Endometrium (tissue), 2 donors: ENCODE measurements around the gene DOHH.

Experiments used
- FAIRE-seq: peaks from 2 replicates; lab custom pipeline; 2012; peaks lifted over from hg19 to GRCh38; lab: Jason Lieb, UNC
- donor health status: control.
- donor health status: control.

Gene DOHH

GRCh38 chr19:3503036-3503572, 2.6 kb upstream of the DOHH start:
- no peak for FAIRE-seq

- no peak for FAIRE-seq
These were observed 1.3 kb upstream of the DOHH start for GRCh38 chr19:3501780-3502179.

GRCh38 chr19:3499738-3500428, 591 bp downstream of the DOHH start:
- no peak for FAIRE-seq

DNA sequence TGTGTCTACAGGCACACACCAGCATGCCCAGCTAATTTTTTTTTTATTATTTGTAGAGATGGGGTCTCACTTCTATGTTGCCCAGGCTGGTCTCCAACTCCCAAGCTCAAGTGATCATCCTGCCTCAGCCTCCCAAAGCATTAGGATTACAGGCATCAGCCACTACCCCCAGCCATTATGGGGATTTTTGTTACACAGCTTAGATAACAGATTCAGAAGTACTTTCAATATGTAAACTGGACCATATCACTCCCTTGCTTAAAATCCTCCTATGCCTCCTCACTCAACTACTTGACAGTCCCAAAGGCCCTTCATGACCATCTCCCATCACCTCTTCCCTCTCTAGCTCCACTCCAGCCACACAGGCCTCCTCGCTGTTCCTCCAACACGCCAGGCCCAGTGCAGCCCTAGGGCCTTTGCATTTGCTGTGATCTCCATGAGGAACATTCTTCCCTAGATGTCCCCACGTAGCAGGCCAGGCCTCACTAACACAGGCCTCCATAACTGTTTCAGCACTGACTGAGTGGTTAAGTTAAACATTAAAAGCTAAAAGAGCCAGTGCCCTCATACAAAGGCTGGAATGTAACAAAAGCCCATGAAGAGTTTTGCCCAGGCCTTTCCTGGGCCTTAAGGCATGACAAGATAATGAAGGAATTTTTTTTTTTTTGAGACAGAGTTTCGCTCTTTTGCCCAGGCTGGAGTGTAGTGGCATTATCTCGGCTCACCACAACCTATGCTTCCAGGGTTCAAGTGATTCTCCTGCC, 2.5 kb downstream of the DOHH start:
- no peak for FAIRE-seq

DNA sequence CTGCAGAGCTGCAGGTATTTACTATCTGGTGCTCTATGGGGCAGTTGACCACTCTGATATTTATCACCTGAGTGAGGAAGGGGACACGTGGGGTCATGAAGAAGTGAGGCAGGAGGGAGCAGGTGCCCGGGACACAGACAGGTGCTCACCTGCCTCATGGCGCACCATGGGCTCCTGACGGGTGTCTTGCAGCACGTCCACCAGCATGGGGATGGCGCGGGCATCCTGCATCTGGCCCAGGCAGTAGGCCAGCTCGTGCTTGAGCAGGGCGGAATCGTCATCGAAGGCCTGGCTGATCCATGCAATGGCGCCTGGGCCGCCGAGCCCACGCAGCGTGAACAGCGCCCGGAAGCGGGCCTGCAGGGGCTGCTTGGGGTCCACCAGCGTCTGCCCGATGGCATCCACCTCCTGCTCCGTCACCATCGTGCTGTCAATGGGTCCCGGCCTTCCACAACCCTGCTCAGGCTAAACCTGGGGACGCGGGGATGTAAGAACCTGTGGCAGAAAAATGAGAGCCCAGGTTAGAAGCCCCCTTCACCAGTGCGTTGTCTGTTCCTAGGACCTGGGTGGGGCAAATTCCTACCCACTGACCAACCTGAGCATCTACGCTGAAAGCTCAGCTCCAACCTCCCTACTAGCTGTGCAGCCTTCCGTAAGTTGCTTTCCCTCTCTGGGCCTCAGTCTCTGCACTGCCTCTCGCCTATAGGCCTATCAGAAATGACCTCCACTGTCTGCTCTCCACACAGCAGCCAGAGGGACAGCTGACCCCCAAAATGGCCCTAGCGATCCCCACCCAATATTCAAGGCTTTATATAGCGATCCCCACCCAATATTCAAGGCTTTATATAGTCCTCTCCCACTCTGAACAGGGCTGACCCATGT, 3.8 kb downstream of the DOHH start:
- FAIRE-seq: no peak

DNA sequence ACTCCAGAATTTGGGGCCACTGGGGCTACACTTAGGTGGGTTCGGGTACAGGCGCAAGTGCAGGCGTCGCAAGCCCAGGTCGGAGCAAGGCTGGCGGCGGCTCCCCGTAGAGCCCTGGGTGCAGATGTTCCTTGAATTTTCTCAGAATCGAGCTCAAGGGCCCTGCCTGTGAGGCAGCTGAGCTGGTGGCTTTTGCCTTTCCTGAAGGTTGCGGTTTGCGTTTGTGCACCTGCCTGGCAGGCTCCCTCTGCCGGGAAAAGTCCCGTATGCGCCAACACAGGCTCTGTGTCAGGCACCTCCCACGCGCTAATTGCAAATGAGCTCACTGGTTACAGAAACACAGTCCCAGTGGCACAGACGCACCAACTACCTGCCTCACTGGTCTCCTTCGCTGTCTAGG, 5.9 kb downstream of the DOHH start:
- no peak for FAIRE-seq

DNA sequence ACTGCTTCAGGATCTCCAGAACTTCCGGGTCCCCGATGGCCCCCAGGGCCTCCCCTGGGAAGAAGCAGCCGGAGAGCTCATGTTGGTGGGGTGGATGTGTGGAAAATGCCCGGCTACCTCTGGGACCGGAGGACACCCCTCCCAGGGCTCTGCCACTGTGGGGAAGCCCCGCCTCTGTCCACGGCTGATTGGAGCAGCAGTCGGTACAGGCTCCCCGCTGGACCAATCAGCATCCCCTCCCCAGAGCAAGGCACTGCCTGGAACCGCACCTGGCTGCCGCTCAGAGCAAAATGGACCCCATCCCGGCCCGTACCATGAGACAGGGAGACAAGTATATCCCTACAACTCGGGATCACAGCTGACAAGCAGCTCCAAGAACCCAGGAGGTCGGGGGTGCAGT, 6.4 kb downstream of the DOHH start:
- FAIRE-seq: no peak

- FAIRE-seq: no peak
These were observed 6.8 kb downstream of the DOHH start for GRCh38 chr19:3493651-3494050.

GRCh38 chr19:3492919-3493318, 7.6 kb downstream of the DOHH start:
- FAIRE-seq: no peak

GRCh38 chr19:3492131-3492839, 8.2 kb downstream of the DOHH start:
- no peak for FAIRE-seq

DNA sequence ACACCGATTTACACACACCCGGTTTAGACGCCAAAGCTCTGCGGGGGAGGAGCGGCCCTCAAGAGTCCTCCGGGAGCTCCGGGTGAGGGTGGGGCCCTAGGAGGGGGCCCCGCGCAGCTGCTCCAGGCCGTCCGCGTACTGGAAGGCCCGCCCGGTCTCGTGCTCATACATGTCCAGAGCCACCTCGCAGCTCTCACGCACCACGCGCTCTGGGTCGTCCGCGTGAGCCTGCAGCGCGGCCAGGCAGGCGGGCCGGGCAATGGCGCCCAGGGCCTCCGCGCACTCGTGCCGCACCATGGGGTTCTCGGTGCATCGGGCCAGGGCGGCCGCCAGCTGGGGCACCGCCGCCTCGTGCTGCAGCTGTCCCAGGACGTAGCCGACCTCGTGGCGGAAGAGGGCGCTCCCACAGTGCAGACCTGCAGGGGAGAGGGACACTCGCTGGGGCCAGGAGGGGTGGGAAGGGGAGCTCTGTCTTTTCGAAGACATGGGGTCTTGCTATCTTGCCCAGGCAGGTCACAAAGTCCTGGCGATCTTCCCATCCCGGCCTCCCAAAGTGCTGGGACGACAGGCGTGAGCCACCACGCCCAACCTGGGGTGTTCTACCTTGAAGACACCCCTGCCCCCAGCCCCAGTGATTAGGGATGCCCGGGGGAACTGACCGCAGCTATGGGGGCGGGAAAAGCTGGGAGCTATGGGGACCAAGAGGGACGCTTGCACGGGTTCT, 8.9 kb downstream of the DOHH start:
- FAIRE-seq: no peak

DNA sequence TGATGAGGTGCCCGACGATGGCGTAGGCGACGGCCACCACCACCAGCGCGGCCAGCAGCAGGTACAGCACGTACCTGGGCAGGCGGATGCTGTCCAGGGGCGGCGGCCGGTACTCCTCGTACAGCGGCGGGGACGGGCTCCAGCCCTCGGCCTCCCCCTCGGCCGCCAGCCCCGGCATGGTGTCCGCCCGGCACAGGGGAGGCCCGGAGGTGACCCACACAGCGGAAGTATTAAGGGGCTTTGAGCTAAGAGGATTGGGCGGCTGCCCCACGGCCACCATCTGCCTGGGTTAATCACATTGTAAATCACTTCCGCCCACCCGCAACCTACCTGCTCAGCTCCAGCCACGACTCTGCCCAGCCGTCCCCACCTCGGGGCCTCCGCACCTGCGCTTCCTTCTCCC, 17.2 kb downstream of the DOHH start, which contains the start of gene SMIM44:
SMIM44 (minus strand) TSS at position 216 of the 403 bp plus-strand sequence; CDS start at position 178, 38 bp downstream.
- no peak for FAIRE-seq

- no peak for FAIRE-seq
These were observed 17.8 kb downstream of the DOHH start for GRCh38 chr19:3482507-3483225.

GRCh38 chr19:3481241-3482090, 19.0 kb downstream of the DOHH start:
- no peak for FAIRE-seq

GRCh38 chr19:3480383-3481091, 19.9 kb downstream of the DOHH start, which contains the start of gene SMIM24:
Gene SMIM24 (minus strand): TSS chr19:3480525. CDS start chr19:3480463, 62 bp downstream.
- no peak for FAIRE-seq

GRCh38 chr19:3479834-3480215, 20.6 kb downstream of the DOHH start:
- FAIRE-seq: no peak

- no peak for FAIRE-seq
These were observed 21.2 kb downstream of the DOHH start for GRCh38 chr19:3479177-3479833.
